Measurements from ENCODE around the gene CARD19. TPM values are rescaled to one million over a fixed set of nuclear protein-coding genes. Genes with fewer than 3 reads are reported as not detected.

The CARD19 gene
- total RNA-seq, 4 donors from 2014 or later, result 43.2 to 63.6 (median 54.3) TPM

DNA sequence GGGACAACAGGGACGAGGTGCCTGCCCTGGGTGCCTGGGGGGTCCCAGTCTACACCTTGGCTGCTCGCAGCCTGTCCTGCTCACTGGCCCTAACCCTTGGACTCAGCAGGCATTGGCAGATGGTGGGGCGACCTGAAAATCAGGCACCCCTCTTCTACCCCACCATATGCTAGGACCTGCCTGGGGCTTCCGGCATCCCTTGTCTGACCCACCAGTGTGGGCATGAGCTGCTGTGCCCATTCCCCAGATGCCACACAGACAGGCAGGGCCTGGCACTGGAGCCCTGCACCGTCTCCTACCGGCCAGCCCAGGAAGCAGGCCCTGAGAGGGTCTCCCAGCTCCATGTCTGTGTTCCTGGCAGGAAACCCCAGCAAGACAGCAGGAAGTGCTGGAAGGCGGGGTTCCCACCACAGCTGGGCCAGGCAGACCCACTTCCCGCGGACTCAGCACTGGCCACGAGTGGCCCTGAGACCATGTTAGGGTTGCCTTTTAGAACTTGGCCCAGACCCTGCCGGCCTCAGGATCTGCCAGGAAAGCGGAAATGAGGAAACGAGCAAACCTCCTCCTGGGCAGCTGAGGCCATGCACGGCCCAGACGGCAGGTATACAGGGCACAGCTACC is 35.0 kb downstream of the CARD19 start:
- peak overlapping the region; percentile 94 for H3K27ac ChIP-seq
- no peaks in the 10 kb centered on the region for H3K36me3 ChIP-seq
- peak in 1 of 2 donors; percentile 77 for DNase-seq (ENCODE audit: low spot score in 2 of 2)
- H3K9me3 ChIP-seq, result no peaks in the 10 kb centered on the region
- peak overlapping the region; percentile 82 for H3K4me3 ChIP-seq
- peaks cover 92% of the 10 kb centered on the region for H3K4me1 ChIP-seq
- WGBS, result 49% methylated on average over 7 of the region's 15 CpGs
- TF ChIP-seq, protein P1, sequence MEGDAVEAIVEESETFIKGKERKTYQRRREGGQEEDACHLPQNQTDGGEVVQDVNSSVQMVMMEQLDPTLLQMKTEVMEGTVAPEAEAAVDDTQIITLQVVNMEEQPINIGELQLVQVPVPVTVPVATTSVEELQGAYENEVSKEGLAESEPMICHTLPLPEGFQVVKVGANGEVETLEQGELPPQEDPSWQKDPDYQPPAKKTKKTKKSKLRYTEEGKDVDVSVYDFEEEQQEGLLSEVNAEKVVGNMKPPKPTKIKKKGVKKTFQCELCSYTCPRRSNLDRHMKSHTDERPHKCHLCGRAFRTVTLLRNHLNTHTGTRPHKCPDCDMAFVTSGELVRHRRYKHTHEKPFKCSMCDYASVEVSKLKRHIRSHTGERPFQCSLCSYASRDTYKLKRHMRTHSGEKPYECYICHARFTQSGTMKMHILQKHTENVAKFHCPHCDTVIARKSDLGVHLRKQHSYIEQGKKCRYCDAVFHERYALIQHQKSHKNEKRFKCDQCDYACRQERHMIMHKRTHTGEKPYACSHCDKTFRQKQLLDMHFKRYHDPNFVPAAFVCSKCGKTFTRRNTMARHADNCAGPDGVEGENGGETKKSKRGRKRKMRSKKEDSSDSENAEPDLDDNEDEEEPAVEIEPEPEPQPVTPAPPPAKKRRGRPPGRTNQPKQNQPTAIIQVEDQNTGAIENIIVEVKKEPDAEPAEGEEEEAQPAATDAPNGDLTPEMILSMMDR (IDR thresholded peaks at IDR 0.05), result no peak
- TF ChIP-seq POLR2AphosphoS5 (IDR thresholded peaks at IDR 0.05) (no peak), EP300 (IDR thresholded peaks at IDR 0.05) (no peak), POLR2A (IDR thresholded peaks at IDR 0.05) (no peak)
- H3K27me3 ChIP-seq, result no peaks in the 10 kb centered on the region

DNA sequence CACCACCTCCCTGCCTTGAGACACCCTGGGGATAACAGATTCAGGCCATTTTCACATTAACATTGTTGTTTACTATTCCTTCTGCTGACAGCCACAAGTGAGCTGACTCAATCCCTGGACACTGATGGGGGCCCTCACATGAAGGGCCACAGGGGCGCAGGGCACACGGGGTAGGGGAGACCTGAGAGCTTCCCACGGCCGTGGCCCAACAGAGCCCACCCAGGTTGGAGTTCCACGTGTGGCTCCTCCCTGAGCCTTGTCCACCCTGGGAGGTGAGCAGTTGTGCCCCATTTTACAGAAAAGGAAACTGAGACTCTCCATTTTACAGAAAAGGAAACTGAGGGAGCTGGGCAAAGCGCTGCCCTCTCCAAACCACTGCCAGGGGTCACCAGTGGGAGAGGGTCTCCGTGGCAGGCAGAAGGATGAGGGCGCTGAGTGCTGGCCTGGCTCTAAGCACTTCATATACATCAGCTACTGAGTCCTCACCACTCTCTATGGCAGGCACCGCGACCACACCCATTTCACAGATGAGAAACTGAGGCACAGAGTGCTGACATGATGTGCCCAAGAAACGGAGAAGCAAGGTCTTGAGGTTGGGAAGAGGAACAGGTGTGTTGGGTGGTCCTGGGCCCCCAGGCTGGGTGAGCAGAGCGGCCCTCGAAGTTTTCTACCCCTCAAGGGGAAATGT is 35.7 kb downstream of the CARD19 start:
- WGBS, result 72% methylated on average over 12 of the region's 13 CpGs
- H3K4me1 ChIP-seq, result peaks cover 92% of the 10 kb centered on the region

DNA sequence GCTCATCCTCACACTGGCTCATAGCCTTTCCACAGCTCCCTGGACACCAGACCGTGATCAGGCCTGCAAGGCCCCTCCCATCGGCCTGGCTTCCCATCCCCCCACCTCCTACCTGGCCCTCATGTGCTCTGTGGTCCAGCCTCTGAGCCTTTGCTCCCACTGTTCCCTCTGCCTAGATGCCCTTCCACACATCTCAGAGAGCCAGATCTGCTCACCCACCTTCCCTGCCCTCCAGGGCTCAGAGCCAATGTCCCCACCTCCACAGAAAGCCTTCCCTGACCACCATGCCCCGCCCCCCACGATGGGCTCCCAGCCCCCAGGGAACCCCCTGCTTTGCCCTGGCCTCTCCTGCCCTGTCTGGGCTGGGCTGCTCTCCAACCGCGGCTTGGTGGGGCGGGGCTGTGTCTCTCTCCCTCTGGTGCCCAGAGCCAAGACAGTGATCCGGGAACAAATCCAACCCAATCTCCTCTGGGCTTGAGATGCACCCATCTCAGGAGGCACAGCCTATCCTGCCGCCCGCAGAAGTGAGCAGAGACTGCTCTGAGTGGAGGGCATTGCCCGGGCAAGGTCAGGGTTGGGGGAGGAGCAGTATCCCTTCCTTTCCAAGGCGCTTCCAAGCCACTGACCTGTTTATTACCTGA is 36.4 kb downstream of the CARD19 start:
- TF ChIP-seq EP300 (IDR thresholded peaks at IDR 0.05), result no peak
- TF ChIP-seq POLR2A (IDR thresholded peaks at IDR 0.05), result no peak
- TF ChIP-seq, protein P1 (IDR thresholded peaks at IDR 0.05), result no peak
- TF ChIP-seq POLR2AphosphoS5 (IDR thresholded peaks at IDR 0.05), result no peak
- H3K4me1 ChIP-seq, result peaks cover 92% of the 10 kb centered on the region
- DNase-seq (ENCODE audit: low spot score in 2 of 2), result peak in 1 of 2 donors; percentile 86
- H3K36me3 ChIP-seq, result no peaks in the 10 kb centered on the region
- no peaks in the 10 kb centered on the region for H3K9me3 ChIP-seq
- WGBS, result 19% methylated on average over 9 of the region's 12 CpGs
- peak overlapping the region; percentile 94 for H3K27ac ChIP-seq
- no peaks in the 10 kb centered on the region for H3K27me3 ChIP-seq
- peak overlapping the region; percentile 82 for H3K4me3 ChIP-seq

More for the DNA sequence above, 35.7 kb downstream of the CARD19 start:
- Histone ChIP-seq H3K36me3 (no peaks in the 10 kb centered on the region), H3K27me3 (no peaks in the 10 kb centered on the region), H3K27ac (peak overlapping the region; percentile 94), H3K4me3 (peak overlapping the region; percentile 82), H3K9me3 (no peaks in the 10 kb centered on the region)
- no peak for DNase-seq (ENCODE audit: low spot score in 2 of 2)
- TF ChIP-seq EP300 (IDR thresholded peaks at IDR 0.05) (no peak), POLR2A (IDR thresholded peaks at IDR 0.05) (no peak), POLR2AphosphoS5 (IDR thresholded peaks at IDR 0.05) (no peak)
- TF ChIP-seq, protein P1 (IDR thresholded peaks at IDR 0.05), result no peak

DNA sequence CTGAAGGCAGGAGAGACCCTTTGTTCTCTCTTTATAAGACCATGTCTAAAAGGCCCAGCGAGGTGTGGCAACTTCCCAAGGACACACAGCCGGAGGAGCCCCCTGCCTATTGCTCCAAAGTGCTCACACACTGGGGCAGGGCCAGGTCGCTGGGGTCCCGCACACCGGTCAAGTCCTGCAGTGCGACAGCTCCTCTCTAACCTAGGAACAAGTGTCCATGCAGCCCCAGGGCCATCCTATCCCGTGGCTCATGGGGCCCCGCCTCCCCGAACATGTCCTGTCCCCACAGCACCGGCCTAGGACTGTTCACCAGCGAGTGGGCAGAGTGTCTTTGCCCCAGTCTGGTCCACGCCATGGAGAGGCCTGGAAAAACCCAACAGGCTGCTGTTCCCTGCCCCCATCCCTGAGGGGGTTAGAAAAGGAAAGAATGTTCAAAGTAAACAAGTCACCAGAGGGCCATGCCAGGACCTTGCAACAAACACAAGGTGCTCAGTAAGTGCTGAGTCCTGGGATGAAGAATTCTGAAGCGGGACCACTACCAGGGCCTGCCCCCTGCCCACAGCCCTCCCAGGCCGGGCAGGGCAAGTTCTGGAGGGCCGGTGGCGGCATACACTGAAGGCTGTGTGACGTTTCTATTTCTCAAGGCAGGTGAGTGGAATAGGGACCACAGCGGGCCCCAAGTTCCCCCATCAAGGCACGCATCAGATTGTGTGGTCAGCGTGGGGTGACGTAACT is 37.1 kb downstream of the CARD19 start:
- DNase-seq (ENCODE audit: low spot score in 2 of 2), result peak in 1 of 2 donors; percentile 78
- H3K27me3 ChIP-seq, result no peaks in the 10 kb centered on the region
- no peak for TF ChIP-seq EP300 (IDR thresholded peaks at IDR 0.05)
- TF ChIP-seq, protein P1 (IDR thresholded peaks at IDR 0.05), result no peak
- TF ChIP-seq POLR2A (IDR thresholded peaks at IDR 0.05), result peak in 1 of 2 donors; percentile 39
- no peak for TF ChIP-seq POLR2AphosphoS5 (IDR thresholded peaks at IDR 0.05)
- H3K4me3 ChIP-seq, result peak overlapping the region; percentile 82
- no peaks in the 10 kb centered on the region for H3K36me3 ChIP-seq
- 15% methylated on average over 14 of the region's 21 CpGs for WGBS
- peak overlapping the region; percentile 94 for H3K27ac ChIP-seq
- H3K9me3 ChIP-seq, result no peaks in the 10 kb centered on the region
- H3K4me1 ChIP-seq, result peaks cover 91% of the 10 kb centered on the region
